B cell (primary cell): Measurements from ENCODE around the gene ABCA4. TPM values are rescaled to one million over a fixed set of nuclear protein-coding genes. Genes with fewer than 3 reads are reported as not detected.

Experiments
- ATAC-seq: fragments of 200-7000 bp; cut with Tn5 transposase; one replicate; pipeline ENCODE4 v1.10.0; 2021; ENCODE audit warnings: low read depth, mild to moderate bottlenecking, moderate number of reproducible peaks, moderate library complexity
- CTCF ChIA-PET: fragments of 350-600 bp; sonication (Branson Sonifier 250); formaldehyde crosslinking; loops from one replicate; lab custom pipeline; 2021; ENCODE audit warnings: antibody characterized with exemption, inconsistent platforms; lab: Charles Lee
- POLR2A ChIA-PET: fragments of 350-600 bp; sonication (Branson Sonifier 250); formaldehyde crosslinking; loops from one replicate; lab custom pipeline; 2021; ENCODE audit warnings: antibody characterized with exemption; lab: Charles Lee
- DNase-seq: peaks from one replicate; pipeline ENCODE4 v3.0.0; 2013
- H2AFZ ChIP-seq: 2 replicates; pipeline ENCODE4 v1.6.1; 2012; ENCODE audit warnings: mild to moderate bottlenecking, low read depth, low read length; ENCODE audit not compliant: insufficient read depth, poor library complexity, severe bottlenecking
- H3K27ac ChIP-seq, 2 donors: 1 replicate in 1 of 2; 2 replicates in 1 of 2; pipeline ENCODE4 v1.5.1; 2012 to 2013; ENCODE audit warnings: low read length in 2 of 2, mild to moderate bottlenecking in 2 of 2, moderate library complexity in 1 of 2
- H3K27me3 ChIP-seq, 4 experiments: fragments of 200-600 bp in 1 of 4; sonication (generic) in 1 of 4; replicated peaks in 1 of 4; 1 replicate in 2 of 4; 2 replicates in 2 of 4; pipeline versions ENCODE4 v1.6.1 to v1.7.0; 2013 to 2016; ENCODE audit warnings: low read length in 3 of 4, mild to moderate bottlenecking in 2 of 4, mixed read lengths in 1 of 4, moderate library complexity in 1 of 4; ENCODE audit not compliant: insufficient read depth in 4 of 4, control insufficient read depth in 3 of 4; ENCODE audit errors: control extremely low read depth in 1 of 4
- H3K36me3 ChIP-seq, 2 experiments: replicated peaks in 1 of 2; 1 replicate in 1 of 2; 2 replicates in 1 of 2; pipeline versions ENCODE4 v1.6.1 to v1.7.1; 2013; ENCODE audit warnings: low read length in 1 of 2; ENCODE audit not compliant: insufficient read depth in 2 of 2, control insufficient read depth in 1 of 2; ENCODE audit errors: control extremely low read depth in 1 of 2, extremely low read depth in 1 of 2
- H3K4me1 ChIP-seq, 2 donors: fragments of 200-600 bp in 1 of 2; sonication (generic) in 1 of 2; 1 replicate in 1 of 2; 2 replicates in 1 of 2; pipeline versions ENCODE4 v1.5.1 to v1.6.1; 2013 to 2017; ENCODE audit warnings: low read length in 2 of 2; ENCODE audit not compliant: control insufficient read depth in 2 of 2, insufficient read depth in 2 of 2
- H3K4me2 ChIP-seq: replicated peaks from 2 replicates; pipeline ENCODE3; 2012; ENCODE audit warnings: mild to moderate bottlenecking, low read depth, low read length; ENCODE audit not compliant: poor library complexity, severe bottlenecking
- H3K4me3 ChIP-seq, 5 experiments: fragments of 200-600 bp in 1 of 5; sonication (generic) in 1 of 5; 1 replicate in 3 of 5; 2 replicates in 2 of 5; pipeline versions ENCODE4 v1.5.1 to v1.7.0; 2011 to 2016; ENCODE audit warnings: low read length in 4 of 5, mild to moderate bottlenecking in 4 of 5, low read depth in 2 of 5, control low read depth in 1 of 5, moderate library complexity in 1 of 5; ENCODE audit not compliant: insufficient read depth in 1 of 5; ENCODE audit errors: control extremely low read depth in 1 of 5, extremely low read depth in 1 of 5
- H3K79me2 ChIP-seq: fragments of 200-600 bp; sonication (generic); one replicate; pipeline ENCODE4 v1.6.0; 2016; ENCODE audit warnings: low read length; ENCODE audit not compliant: control insufficient read depth, insufficient read depth
- H3K9ac ChIP-seq: fragments of 200-600 bp; sonication (generic); 2 replicates; pipeline ENCODE4 v1.6.1; 2017; ENCODE audit warnings: mild to moderate bottlenecking, low read length, moderate library complexity
- H3K9me3 ChIP-seq, 3 donors: one replicate each; pipeline versions ENCODE4 v1.6.1 to v1.7.1; 2013; ENCODE audit warnings: low read length in 2 of 3; ENCODE audit not compliant: control insufficient read depth in 2 of 3, insufficient read depth in 1 of 3; ENCODE audit errors: control extremely low read depth in 1 of 3
- H4K20me1 ChIP-seq: 2 replicates; pipeline ENCODE4 v1.6.0; 2012; ENCODE audit warnings: mild to moderate bottlenecking, low read length; ENCODE audit not compliant: insufficient read depth, control insufficient read depth, poor library complexity, severe bottlenecking
- H3K27ac Mint-ChIP-seq: one replicate; pipeline ENCODE4 v1.8.0; 2021; ENCODE audit warnings: mixed read lengths
- H3K27me3 Mint-ChIP-seq: one replicate; pipeline ENCODE4 v1.8.0; 2021; ENCODE audit warnings: mixed read lengths
- H3K4me1 Mint-ChIP-seq: one replicate; pipeline ENCODE4 v1.8.0; 2021; ENCODE audit warnings: mixed read lengths
- H3K4me3 Mint-ChIP-seq: one replicate; pipeline ENCODE4 v1.8.0; 2021; ENCODE audit warnings: mixed read lengths
- H3K9me3 Mint-ChIP-seq: one replicate; pipeline ENCODE4 v1.8.0; 2022; ENCODE audit warnings: mixed read lengths; ENCODE audit not compliant: insufficient read depth
- EZH2 ChIP-seq: IDR thresholded peaks from 2 replicates; pipeline ENCODE4 v1.6.1; 2012; ENCODE audit warnings: borderline replicate concordance, low read depth, mild to moderate bottlenecking, moderate library complexity, low read length; ENCODE audit not compliant: insufficient read depth, poor library complexity, severe bottlenecking
- WGBS: methylation state at CpG from one replicate; pipeline ENCODE4 v1.1.5; 2013; ENCODE audit warnings: missing lambda C conversion rate; ENCODE audit not compliant: insufficient coverage; 5-methylcytosine and 5-hydroxymethylcytosine counted together
- intact Hi-C: fragments of 100-400 bp; cut with micrococcal nuclease; formaldehyde crosslinking; loops from one replicate; pipeline ENCODE4 v1.10.0; 2022
- polyA plus RNA-seq: library from polyadenylated mRNA; depleted of rRNA; stranded (reverse); fragments of >200 nt; gene quantifications from 2 replicates; pipeline ENCODE4 v1.2.3, GENCODE V29; 2012
- total RNA-seq, 2 donors: library from RNA; stranded (reverse); fragments of 120-200 nt in 1 of 2; gene quantifications; 1 replicate in 1 of 2; 2 replicates in 1 of 2; pipeline versions ENCODE4 v1.2.3 to v1.2.4, GENCODE V29; 2013 to 2022
- TF ChIP-seq, protein P1 (sequence below): fragments of 200-600 bp; IDR thresholded peaks from one replicate; pipeline ENCODE4 v1.8.0; 2022; ENCODE audit warnings: antibody characterized with exemption, mild to moderate bottlenecking

Gene ABCA4
- total and polyA plus RNA-seq, 2 donors (not counting 1 experiment from before 2014, with no cell fraction given) = not detected

DNA sequence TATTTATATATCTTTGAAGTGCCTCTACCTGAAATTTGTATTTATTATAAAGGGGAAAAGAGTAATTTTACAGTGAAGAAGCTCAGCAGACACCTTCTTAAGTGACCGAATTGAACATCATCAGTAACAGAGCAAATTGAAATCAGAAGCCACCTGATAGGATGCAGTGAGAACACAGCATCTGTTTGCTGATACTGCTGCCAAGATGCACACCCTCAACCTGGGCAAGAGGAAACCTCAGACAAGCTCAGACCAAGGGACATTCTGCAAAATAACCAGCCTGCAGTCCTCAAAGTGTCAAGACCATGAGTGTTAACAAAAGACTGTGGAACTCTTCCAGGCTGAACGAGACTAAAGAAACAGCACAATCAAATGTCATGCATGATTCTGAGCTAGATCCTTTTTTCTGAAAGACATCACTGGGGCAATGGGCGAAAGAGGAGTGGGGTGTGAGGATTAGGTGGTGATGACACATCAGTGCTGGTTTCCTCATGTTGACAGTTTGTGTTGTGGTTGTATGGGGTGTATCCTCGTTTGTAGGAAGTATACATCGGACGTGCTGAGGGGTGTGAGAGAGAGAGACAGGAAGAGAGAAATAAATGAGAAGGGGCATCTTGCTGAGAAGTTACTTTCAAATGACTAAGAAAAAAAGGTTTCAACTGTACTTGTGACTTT, 103.7 kb downstream of the ABCA4 start:
- Histone ChIP-seq H4K20me1 (no peaks in the 10 kb centered on the region), H3K9ac (no peak overlapping the region), H3K27ac (no peak overlapping the region), H3K9me3 (no peaks in the 10 kb centered on the region), H2AFZ (no peak overlapping the region), H3K36me3 (no peaks in the 10 kb centered on the region), H3K4me3 (no peak overlapping the region), H3K27me3 (peaks cover 0 to 3% (median 0%) of the 10 kb centered on the region in 4 experiments), H3K4me2 (no peak overlapping the region), H3K79me2 (no peaks in the 10 kb centered on the region), H3K4me1 (no peaks in the 10 kb centered on the region)
- Mint-ChIP-seq H3K27ac (no peak overlapping the region), H3K4me3 (no peak overlapping the region), H3K4me1 (no peaks in the 10 kb centered on the region), H3K27me3 (peaks cover 22% of the 10 kb centered on the region), H3K9me3 (no peaks in the 10 kb centered on the region)
- ChIA-PET POLR2A (no interaction called here), CTCF (interaction anchor here (1.1 kb wide), 1 partner anchor 788 kb away, joined by 4 read pairs; no protein-coding TSS in a partner anchor)
- no peak for DNase-seq
- intact Hi-C loops = no loop called here
- WGBS = 39% methylated on average over 6 of the region's 6 CpGs
- no peak for ATAC-seq
- TF ChIP-seq EZH2 = no peak
- TF ChIP-seq, protein P1, sequence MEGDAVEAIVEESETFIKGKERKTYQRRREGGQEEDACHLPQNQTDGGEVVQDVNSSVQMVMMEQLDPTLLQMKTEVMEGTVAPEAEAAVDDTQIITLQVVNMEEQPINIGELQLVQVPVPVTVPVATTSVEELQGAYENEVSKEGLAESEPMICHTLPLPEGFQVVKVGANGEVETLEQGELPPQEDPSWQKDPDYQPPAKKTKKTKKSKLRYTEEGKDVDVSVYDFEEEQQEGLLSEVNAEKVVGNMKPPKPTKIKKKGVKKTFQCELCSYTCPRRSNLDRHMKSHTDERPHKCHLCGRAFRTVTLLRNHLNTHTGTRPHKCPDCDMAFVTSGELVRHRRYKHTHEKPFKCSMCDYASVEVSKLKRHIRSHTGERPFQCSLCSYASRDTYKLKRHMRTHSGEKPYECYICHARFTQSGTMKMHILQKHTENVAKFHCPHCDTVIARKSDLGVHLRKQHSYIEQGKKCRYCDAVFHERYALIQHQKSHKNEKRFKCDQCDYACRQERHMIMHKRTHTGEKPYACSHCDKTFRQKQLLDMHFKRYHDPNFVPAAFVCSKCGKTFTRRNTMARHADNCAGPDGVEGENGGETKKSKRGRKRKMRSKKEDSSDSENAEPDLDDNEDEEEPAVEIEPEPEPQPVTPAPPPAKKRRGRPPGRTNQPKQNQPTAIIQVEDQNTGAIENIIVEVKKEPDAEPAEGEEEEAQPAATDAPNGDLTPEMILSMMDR = no peak

DNA sequence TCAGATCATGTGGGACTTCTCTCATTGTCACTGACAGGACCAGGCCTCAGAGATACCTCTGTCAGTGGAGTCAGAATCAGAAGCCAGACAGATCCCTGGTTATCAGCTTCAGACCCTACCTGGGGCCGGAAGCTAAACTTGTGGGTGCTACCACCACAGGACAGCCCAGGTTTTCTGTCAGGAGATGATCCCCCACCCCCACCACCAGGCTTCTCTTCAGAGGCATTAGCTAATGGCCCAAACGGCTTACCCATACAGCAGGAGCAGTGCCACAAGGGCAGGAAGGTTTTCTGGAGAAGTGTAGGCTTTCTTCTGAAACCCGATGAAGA, 105.5 kb downstream of the ABCA4 start:
- 96% methylated on average over 2 of the region's 3 CpGs for WGBS
- H3K9me3 Mint-ChIP-seq = no peaks in the 10 kb centered on the region
- no peak overlapping the region for H3K9ac ChIP-seq
- H3K36me3 ChIP-seq = no peaks in the 10 kb centered on the region
- ATAC-seq (no peak), DNase-seq (no peak)
- no peak overlapping the region for H3K27ac Mint-ChIP-seq
- ChIA-PET POLR2A (no interaction called here), CTCF (interaction anchor here (1.3 to 1.6 kb wide), 2 partner anchors 10 to 25 kb away, joined by 3 to 5 read pairs; no protein-coding TSS in a partner anchor)
- intact Hi-C loops = no loop called here
- no peaks in the 10 kb centered on the region for H3K4me1 Mint-ChIP-seq
- H2AFZ ChIP-seq = no peak overlapping the region
- H3K27me3 Mint-ChIP-seq = peaks cover 22% of the 10 kb centered on the region
- no peak overlapping the region for H3K27ac ChIP-seq
- no peaks in the 10 kb centered on the region for H4K20me1 ChIP-seq
- TF ChIP-seq, protein P1 = no peak
- no peak for TF ChIP-seq EZH2
- H3K4me3 Mint-ChIP-seq = no peak overlapping the region
- H3K79me2 ChIP-seq = no peaks in the 10 kb centered on the region
- H3K9me3 ChIP-seq = no peaks in the 10 kb centered on the region
- no peak overlapping the region for H3K4me3 ChIP-seq
- H3K4me1 ChIP-seq = no peaks in the 10 kb centered on the region
- H3K27me3 ChIP-seq = peaks cover 0 to 3% (median 0%) of the 10 kb centered on the region in 4 experiments
- no peak overlapping the region for H3K4me2 ChIP-seq
